D341Med (cell line): ENCODE measurements around the gene SMC3.

Experiments
- DNase-seq: peaks from one replicate; pipeline ENCODE4 v3.0.0; 2012; ENCODE audit warnings: low spot score

The SMC3 gene

GRCh38 chr10:110546077-110546476 lies 21.4 kb upstream of the SMC3 start:
- no peak for DNase-seq

- no peak for DNase-seq
These were observed 20.9 kb upstream of the SMC3 start for GRCh38 chr10:110546499-110547110.

GRCh38 chr10:110547139-110547761 lies 20.2 kb upstream of the SMC3 start:
- DNase-seq = peak; percentile 51

GRCh38 chr10:110548002-110548401 lies 19.5 kb upstream of the SMC3 start:
- DNase-seq = no peak

GRCh38 chr10:110549211-110549610 lies 18.3 kb upstream of the SMC3 start:
- DNase-seq = no peak

- DNase-seq = no peak
These were observed 13.6 kb upstream of the SMC3 start for GRCh38 chr10:110553905-110554304.

- no peak for DNase-seq
These were observed 11.2 kb upstream of the SMC3 start for GRCh38 chr10:110556296-110556695.

GRCh38 chr10:110556969-110557601 lies 10.4 kb upstream of the SMC3 start:
- peak; percentile 55 for DNase-seq

GRCh38 chr10:110558041-110558440 lies 9.5 kb upstream of the SMC3 start:
- no peak for DNase-seq

- DNase-seq = no peak
These were observed 7.5 kb upstream of the SMC3 start for GRCh38 chr10:110560012-110560411.

GRCh38 chr10:110561292-110561691 lies 6.2 kb upstream of the SMC3 start:
- DNase-seq = no peak

GRCh38 chr10:110562348-110562747 lies 5.1 kb upstream of the SMC3 start:
- DNase-seq = no peak

- no peak for DNase-seq
These were observed 4.4 kb upstream of the SMC3 start for GRCh38 chr10:110563132-110563531.

- DNase-seq = peak; percentile 25
These were observed 859 bp upstream of the SMC3 start for GRCh38 chr10:110566472-110567200.

- no peak for DNase-seq
These were observed 700 bp downstream of the SMC3 start for GRCh38 chr10:110568055-110568735.

GRCh38 chr10:110569122-110569521 lies 1.6 kb downstream of the SMC3 start:
- DNase-seq = no peak

GRCh38 chr10:110569736-110570135 lies 2.2 kb downstream of the SMC3 start:
- DNase-seq = no peak

GRCh38 chr10:110571093-110571743 lies 3.7 kb downstream of the SMC3 start:
- no peak for DNase-seq

- no peak for DNase-seq
These were observed 5.4 kb downstream of the SMC3 start for GRCh38 chr10:110572862-110573261.

GRCh38 chr10:110574420-110574819 lies 6.9 kb downstream of the SMC3 start:
- DNase-seq = no peak

GRCh38 chr10:110576220-110576619 lies 8.7 kb downstream of the SMC3 start:
- no peak for DNase-seq

GRCh38 chr10:110577056-110577455 lies 9.6 kb downstream of the SMC3 start:
- DNase-seq = no peak
